Progenitor cell of endocrine pancreas (in vitro differentiated cells): Measurements from ENCODE around the gene MAPK12. TPM values are rescaled to one million over a fixed set of nuclear protein-coding genes. Genes with fewer than 3 reads are reported as not detected.

ENCODE experiments used
- DNase-seq: peaks from one replicate; pipeline ENCODE4 v3.0.0; 2021; ENCODE audit warnings: low spot score; ENCODE audit not compliant: unreplicated experiment
- H3K27ac Mint-ChIP-seq: 2 replicates; pipeline ENCODE4 v1.8.0; 2021; ENCODE audit warnings: mild to moderate bottlenecking, moderate library complexity, mixed read lengths
- H3K27me3 Mint-ChIP-seq: 2 replicates; pipeline ENCODE4 v1.8.0; 2021; ENCODE audit warnings: mixed read lengths
- H3K36me3 Mint-ChIP-seq: 2 replicates; pipeline ENCODE4 v1.8.0; 2022; ENCODE audit warnings: mixed read lengths; ENCODE audit not compliant: insufficient read depth
- H3K4me1 Mint-ChIP-seq: 2 replicates; pipeline ENCODE4 v1.8.0; 2021; ENCODE audit warnings: low read depth, mixed read lengths
- H3K4me3 Mint-ChIP-seq: 2 replicates; pipeline ENCODE4 v1.8.0; 2021; ENCODE audit warnings: low read depth, mild to moderate bottlenecking, moderate library complexity, mixed read lengths
- H3K9me3 Mint-ChIP-seq: 2 replicates; pipeline ENCODE4 v1.8.0; 2021; ENCODE audit warnings: low read depth, mixed read lengths
- total RNA-seq: library from RNA; stranded (reverse); gene quantifications from 2 replicates; pipeline ENCODE4 v1.2.1, GENCODE V29; 2021
- TF ChIP-seq, protein P1 (sequence below): fragments of 200-600 bp; sonication (generic); IDR thresholded peaks from one replicate; pipeline ENCODE4 v1.5.0; 2021; ENCODE audit warnings: antibody characterized with exemption, mild to moderate bottlenecking; ENCODE audit not compliant: unreplicated experiment

The MAPK12 gene
- total RNA-seq, 1 donor from 2014 or later: 53.7 TPM

DNA sequence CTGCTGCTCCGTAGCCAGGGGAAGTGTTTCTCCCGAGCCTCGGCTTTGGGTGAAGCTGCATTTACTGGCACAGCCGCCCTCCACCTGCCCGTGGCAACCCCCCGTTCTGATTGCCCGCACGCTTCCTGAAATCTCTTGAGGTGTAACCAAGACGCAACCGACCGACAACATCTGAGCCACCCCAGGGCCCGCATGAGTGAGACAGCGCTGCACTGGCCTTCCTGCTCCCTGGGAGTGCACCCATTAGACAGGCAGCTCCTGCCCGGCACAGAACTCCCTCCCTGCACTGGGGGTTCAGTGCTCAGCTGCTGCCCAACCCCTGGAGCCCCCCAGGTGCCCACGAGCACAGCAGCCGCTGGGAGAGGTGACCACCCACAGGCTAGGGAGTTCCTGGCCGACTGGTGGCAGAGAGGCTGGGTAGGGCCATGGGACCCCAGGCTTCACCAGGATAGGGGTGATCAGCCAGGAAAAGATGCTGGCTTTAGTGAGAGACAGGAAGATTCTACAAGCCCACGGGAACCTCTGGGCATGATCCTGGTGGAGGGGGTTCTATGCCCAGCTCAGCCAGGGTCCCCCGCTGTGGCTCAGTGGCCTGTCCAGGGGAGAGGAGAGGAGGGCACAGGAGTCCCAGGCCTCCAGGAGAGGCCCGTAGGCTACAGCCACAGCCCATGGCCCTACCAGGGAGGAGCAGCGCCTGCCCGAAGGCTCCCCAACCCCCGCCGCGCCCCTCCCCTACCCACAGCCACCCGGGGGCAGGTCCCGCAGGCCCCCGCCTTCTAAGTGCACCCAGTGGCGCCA, 31.4 kb upstream of the MAPK12 start:
- no peaks in the 10 kb centered on the region for H3K27me3 Mint-ChIP-seq
- TF ChIP-seq, protein P1, sequence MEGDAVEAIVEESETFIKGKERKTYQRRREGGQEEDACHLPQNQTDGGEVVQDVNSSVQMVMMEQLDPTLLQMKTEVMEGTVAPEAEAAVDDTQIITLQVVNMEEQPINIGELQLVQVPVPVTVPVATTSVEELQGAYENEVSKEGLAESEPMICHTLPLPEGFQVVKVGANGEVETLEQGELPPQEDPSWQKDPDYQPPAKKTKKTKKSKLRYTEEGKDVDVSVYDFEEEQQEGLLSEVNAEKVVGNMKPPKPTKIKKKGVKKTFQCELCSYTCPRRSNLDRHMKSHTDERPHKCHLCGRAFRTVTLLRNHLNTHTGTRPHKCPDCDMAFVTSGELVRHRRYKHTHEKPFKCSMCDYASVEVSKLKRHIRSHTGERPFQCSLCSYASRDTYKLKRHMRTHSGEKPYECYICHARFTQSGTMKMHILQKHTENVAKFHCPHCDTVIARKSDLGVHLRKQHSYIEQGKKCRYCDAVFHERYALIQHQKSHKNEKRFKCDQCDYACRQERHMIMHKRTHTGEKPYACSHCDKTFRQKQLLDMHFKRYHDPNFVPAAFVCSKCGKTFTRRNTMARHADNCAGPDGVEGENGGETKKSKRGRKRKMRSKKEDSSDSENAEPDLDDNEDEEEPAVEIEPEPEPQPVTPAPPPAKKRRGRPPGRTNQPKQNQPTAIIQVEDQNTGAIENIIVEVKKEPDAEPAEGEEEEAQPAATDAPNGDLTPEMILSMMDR: no peak
- no peak overlapping the region for H3K4me3 Mint-ChIP-seq
- H3K36me3 Mint-ChIP-seq: peaks cover 1% of the 10 kb centered on the region
- H3K9me3 Mint-ChIP-seq: no peaks in the 10 kb centered on the region
- H3K4me1 Mint-ChIP-seq: peaks cover 17% of the 10 kb centered on the region
- peak overlapping the region; percentile 93 for H3K27ac Mint-ChIP-seq
- DNase-seq: no peak

DNA sequence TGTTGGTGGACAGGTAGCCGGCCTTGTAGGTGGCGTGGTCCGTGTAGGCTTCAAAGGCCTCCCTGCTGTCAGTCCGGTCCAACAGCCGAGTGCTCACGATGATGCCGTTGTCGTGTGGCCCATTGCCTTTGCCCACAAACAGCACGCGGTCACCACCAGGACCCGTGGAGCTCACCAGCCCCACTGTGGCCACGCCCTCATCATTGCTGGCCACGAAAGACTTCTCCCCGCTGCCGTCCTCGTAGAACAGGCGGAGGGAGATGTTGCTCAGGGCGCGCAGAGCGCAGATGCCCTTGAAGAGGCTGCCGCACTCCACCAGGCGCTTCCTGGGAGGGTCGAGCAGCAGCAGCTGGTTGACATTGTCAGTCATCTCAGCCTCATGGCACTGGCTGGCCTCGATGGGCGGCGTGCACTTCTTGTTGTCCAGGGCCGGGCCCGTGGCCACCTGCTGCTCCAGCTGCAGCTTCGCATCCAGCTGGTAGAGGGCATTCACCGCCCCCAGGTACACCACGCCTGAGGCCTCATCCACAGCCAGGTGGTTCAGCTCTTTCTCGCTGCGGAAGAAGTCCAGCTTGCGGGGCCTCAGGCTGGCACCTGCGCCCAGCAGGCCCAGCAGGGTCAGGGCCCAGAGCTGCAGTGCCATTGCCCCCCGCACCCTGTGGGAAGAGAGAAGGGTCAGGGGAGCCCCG, 28.6 kb upstream of the MAPK12 start:
- Mint-ChIP-seq H3K9me3 (no peaks in the 10 kb centered on the region), H3K4me3 (no peak overlapping the region), H3K27ac (no peak overlapping the region), H3K27me3 (no peaks in the 10 kb centered on the region), H3K36me3 (peaks cover 1% of the 10 kb centered on the region), H3K4me1 (peaks cover 11% of the 10 kb centered on the region)
- TF ChIP-seq, protein P1: no peak
- DNase-seq: no peak

DNA sequence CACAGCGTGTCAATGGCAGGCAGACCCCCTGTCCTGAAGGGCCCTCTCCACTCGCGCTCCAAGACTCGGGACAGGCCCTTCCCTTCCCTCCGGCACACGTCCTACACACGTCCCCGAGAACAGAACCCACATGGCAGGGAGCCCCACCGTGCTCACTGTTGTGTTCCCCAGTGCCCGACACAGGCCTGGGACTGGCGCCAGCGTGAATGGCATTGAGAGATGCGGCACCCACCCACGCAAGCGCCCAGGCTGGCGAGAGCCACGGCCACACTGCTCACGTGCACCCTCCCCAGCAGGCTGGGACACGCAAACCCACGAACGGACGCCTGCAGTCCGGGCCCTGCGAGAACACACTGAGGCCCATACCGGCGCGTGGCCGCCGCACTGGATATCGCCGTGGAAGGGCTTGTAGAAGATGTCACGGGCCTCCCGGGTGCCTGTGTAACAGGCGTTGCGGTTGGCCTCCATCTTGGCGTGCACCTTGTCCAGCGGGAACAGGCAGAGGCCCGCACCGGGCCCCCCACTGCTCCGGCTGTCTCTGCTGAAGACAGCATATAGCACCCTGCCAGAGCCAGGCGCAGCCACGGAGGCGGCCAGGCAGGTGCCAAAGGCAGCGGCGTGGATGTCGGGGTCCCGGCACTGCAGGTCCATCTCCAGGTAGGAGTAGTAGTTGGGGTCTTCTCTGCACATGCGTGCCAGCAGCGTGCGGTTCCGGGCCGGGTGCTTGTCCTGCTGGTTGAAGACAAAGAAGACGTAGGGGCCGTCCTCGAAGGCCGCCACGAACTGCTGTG, 27.9 kb upstream of the MAPK12 start:
- H3K36me3 Mint-ChIP-seq: peaks cover 4% of the 10 kb centered on the region
- no peak overlapping the region for H3K4me3 Mint-ChIP-seq

DNA sequence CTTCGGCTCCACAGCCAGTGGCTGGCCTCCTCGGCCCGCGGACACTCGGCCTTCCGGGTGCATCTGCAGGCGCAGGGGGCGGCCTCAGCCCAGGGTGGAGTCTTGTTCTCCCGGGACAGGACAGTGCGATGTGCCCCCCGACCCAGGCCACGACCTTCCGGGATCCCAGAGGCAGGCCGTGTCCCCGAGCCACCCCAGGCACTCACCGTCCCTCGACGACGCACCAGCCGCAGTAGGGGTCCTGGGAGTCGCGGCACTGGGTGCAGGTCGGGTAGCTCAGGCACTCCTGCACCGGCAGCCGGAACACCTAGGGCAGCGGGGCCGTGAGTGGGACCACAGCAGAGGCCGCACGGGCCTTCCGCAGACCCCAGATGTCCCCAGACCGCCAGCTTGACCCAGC, 26.2 kb upstream of the MAPK12 start:
- H3K36me3 Mint-ChIP-seq: peaks cover 6% of the 10 kb centered on the region

More for the DNA sequence above, 27.9 kb upstream of the MAPK12 start:
- no peaks in the 10 kb centered on the region for H3K27me3 Mint-ChIP-seq
- no peak overlapping the region for H3K27ac Mint-ChIP-seq
- H3K4me1 Mint-ChIP-seq: peaks cover 8% of the 10 kb centered on the region
- DNase-seq: no peak
- TF ChIP-seq, protein P1: no peak
- no peaks in the 10 kb centered on the region for H3K9me3 Mint-ChIP-seq

More for the DNA sequence above, 26.2 kb upstream of the MAPK12 start:
- Mint-ChIP-seq H3K9me3 (no peaks in the 10 kb centered on the region), H3K27ac (no peak overlapping the region), H3K27me3 (no peaks in the 10 kb centered on the region), H3K4me3 (no peak overlapping the region), H3K4me1 (peaks cover 3% of the 10 kb centered on the region)
- no peak for DNase-seq
- TF ChIP-seq, protein P1: no peak
